Superior temporal gyrus (tissue), 1 donor: ENCODE measurements around the gene DCC.

Experiments used
- DNase-seq: peaks from one replicate; pipeline ENCODE4 v3.0.0-alpha.2; 2016; ENCODE audit errors: extremely low spot score

Gene DCC

GRCh38 chr18:53040286-53040685, 700.3 kb downstream of the DCC start:
- no peak for DNase-seq

- DNase-seq: no peak
Observed at GRCh38 chr18:53056064-53056463, 716.1 kb downstream of the DCC start.

DNA sequence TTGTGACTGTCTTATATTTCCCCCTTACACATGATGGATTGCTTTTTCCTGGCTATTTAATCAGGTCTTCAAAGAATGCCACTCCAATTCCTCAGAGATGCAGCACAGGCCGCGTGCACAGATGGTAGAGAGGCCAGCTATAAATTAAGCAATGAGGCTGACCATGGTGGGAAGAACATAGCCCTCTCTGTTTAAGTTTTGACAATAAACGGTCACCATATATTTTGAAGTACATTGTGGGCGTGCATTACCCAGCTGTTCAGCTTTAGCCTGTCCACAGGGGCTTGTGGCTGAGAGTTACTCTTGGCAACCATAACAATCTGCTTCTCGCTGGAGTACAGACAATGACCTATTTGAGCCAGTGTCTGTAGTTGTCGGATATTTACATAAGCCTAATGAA, 730.8 kb downstream of the DCC start:
- no peak for DNase-seq

DNA sequence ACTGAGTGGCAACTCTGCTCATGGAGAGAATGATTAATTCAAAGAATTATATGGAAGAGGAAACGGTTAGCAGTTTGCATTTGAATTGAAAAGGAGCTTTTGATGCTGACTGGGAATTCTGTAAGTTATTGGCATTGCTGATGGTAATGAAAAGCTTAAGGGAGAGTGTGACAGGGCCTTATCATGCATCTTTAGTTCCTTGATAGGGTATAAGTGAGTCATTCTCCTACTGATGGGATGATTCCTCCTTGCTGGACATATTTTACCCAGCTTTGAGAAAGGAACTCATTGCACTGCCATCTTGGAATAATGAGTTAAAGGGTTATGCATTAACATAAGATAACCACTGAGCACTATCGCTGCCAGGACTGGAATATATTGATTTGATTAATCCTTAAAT, 740.7 kb downstream of the DCC start:
- no peak for DNase-seq

DNA sequence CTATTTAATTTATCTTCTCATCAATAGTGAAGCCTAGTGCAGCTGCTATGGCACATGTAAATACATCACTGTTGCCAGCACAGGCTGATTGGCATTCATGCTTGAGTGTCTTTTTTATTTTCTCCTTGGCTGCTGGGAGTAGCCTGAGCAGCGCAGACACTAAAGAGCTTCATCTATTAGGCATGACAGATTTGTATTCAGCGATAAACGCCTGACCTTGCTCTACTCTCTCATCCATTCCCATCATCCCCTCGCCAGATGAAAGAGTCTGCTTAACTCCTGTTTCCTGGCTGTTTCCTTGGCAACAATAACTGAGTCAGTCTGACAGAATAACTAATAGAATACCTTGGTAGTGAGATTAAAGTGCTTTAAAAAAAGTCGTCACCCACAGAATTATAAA, 753.6 kb downstream of the DCC start:
- no peak for DNase-seq

GRCh38 chr18:53101536-53102105, 761.6 kb downstream of the DCC start:
- no peak for DNase-seq

DNA sequence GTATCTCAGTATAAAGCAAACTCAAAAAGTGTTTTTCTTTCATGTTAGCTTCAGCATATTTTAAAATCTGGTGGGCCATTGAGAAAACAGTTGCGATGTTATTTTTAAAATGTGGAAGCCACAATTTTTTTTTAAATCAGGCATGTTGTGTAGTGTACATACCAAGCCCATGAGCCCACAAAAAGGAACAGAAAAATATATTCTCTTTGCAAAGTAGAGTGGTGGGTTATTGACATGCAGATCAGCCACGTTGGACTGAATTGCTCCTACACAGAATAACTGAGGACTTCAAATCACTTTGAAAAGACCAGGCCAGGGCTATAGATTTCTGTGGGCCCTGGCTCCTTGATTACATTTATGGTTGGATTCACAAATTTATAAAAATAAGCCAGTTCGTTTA, 774.4 kb downstream of the DCC start:
- no peak for DNase-seq

DNA sequence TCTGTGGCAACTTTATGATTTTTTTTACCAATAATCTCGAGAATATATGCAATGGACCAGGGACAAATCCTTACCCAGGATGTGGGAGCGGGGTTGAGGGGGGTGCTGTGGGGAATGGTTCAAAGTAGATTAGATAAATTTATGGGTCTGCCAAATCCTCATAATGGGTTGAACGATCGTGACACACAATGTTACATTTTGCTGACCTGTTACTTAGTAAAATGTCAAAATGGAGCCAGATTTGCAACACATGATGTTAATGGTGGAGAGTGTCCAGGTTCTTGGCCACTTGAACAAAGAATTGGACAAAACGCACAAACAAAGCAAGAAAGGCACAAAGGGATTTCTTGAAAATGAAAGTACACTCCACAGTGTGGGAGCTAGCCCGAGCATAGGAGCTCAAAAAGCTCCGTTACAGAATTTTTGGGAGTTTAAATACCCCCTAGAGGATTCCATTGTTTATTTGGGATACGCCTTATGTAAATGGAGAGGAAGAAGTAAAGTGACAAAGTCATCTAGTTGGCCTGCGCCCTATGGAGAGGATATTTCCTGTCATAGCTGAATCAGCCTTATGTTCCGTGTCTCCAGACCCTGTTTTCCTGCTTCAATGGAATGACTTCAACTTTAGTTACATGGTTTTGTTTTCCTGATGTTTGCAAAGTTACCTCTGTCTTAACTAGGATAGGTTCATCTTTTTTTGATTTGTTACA, 776.0 kb downstream of the DCC start:
- no peak for DNase-seq

DNA sequence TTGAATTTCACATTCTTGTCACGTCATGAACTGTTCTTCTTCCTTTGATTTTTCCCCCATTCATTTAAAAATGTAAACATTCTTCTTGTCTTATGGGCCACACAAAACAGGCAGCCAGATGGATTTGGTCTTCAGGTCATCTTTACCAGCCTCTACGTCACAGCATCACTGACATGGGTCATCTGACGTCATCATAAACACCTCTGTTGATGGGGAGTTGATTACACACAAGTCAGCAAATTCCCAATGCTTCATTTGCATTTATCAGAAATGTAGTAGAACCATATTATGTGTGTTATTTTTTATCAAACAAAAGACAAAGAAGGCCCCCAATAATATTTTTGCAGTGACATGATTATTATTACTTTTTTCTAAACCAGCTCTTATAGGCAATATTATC, 777.9 kb downstream of the DCC start:
- DNase-seq: no peak

- DNase-seq: no peak
Observed at GRCh38 chr18:53126210-53126609, 786.2 kb downstream of the DCC start.

- DNase-seq: no peak
Observed at GRCh38 chr18:53131001-53131400, 791.0 kb downstream of the DCC start.

GRCh38 chr18:53134711-53135110, 794.7 kb downstream of the DCC start:
- no peak for DNase-seq

DNA sequence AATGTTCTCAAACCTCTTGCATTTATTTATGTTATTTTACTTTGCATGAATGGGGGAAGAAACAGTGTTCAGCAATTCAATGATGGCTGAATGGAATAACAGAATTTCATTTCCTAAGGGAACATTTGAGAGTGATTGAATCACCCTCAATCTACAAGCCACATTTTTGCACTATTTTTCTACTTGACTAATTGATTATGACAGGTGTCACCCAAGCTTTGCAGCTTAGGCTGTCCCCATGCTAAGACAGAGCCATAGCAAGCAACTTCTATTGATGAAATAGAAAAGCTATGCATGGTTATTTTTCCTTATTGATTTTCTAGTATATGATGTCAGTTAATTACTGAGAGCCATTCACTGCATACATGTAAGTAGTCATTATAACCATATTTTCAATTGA, 795.7 kb downstream of the DCC start:
- no peak for DNase-seq

DNA sequence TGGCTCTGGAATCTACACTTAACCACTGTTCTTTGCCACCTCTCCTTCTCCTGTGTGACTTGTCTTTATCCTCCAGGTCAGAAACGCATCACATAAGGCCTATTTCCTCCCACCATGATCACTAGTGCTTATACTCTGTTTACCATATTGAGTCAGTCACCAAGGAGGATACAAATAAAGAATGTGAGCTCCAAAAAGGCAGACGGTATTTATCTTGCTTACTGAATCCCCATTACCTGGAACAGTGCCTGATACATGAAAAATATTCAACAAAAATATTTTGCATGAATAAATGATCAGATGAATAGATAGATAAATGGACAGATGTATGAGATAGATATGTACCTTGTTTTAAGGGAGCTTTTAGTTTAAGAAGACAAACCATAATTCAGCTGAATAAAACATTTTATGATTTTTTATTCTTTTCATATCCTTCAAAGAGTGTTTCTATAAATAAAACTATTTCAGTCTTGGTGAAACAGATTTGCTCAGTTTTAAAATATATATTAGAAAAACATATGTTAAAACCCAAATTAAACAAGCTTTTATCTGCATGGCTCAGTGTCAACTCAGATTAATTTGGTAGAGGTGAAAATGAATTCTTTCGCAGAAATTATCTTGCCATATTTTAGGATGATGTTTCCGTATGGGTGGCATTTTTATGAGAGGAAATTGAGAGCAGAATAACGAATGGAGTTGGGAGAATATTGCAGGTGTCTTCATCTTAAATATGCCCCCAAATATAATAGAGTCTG, 799.9 kb downstream of the DCC start:
- peak; percentile 18 for DNase-seq

GRCh38 chr18:53142005-53142404, 802.0 kb downstream of the DCC start:
- no peak for DNase-seq

- no peak for DNase-seq
Observed at GRCh38 chr18:53147472-53147871, 807.5 kb downstream of the DCC start.

- no peak for DNase-seq
Observed at GRCh38 chr18:53148123-53148522, 808.1 kb downstream of the DCC start.

GRCh38 chr18:53152476-53152875, 812.5 kb downstream of the DCC start:
- no peak for DNase-seq

- DNase-seq: no peak
Observed at GRCh38 chr18:53153281-53153680, 813.3 kb downstream of the DCC start.

GRCh38 chr18:53153800-53154199, 813.8 kb downstream of the DCC start:
- DNase-seq: no peak

DNA sequence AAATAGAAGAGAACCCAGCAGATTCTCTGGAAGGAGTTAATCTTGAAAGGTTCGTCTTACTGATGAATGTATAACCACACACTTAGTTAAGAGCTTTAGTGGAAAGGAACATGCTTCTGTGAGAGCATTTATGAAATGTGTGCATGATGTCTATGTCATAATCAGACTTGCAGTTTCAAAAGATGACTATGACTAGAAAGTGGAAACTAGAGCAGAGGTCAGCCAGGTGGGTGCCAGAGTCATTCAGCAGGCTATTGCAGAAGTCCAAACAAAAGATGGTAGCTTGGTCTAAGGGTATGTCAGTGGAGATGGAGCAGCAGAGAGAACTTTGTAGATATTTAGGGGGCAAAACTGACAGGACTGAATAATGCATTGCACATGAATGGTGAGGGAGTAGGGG, 825.8 kb downstream of the DCC start:
- no peak for DNase-seq

DNA sequence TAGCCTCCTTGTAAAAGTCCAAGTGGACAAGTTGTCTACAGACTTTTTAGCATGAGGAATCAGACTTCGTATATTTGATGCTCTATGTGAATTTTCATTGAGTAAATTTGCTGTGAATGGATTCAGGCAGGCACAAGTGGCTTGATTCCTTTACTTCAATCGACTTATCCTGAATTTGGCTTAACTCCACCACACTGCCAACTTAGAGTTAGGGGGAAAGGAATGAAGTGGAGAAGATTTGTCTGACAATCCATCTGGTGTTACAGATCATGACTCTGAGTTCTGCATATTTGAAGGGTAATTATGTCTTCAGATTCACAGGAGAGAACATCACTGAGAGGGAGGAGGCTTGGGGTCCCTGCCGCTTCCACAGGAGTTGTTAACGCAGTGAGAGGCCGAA, 829.3 kb downstream of the DCC start:
- no peak for DNase-seq

DNA sequence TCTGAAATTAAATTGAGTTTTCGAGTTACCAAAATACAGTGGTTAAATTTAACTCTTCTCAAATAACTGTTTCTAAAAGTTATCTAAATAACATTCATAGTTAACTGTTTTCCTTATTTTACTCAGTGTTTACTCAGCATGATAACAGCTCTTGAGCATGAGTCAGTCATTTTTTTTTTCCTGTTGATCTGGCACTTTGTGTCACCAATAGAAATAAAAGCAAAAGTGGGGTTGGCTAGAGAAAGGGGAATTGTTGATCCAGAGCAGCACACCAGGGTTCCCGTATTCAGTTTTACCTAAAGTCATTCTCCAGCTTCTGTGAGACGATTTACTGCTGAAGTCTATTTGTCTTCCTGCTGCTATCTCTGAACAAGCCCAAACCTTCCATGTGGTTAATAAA, 851.6 kb downstream of the DCC start:
- no peak for DNase-seq
